GM12878 (cell line): ENCODE measurements around the gene GNPTAB. TPM values are rescaled to one million over a fixed set of nuclear protein-coding genes. Genes with fewer than 3 reads are reported as not detected.

Experiments
- ATAC-seq: fragments of 200-7000 bp; cut with Tn5 transposase; 3 replicates; pipeline ENCODE4 v1.9.1; 2020; ENCODE audit warnings: mild to moderate bottlenecking, moderate library complexity
- BruUV-seq: library from RNA; stranded (reverse); fragments of 400-500 nt; replicated peaks from 2 replicates; lab custom pipeline; 2021; lab: Mats Ljungman, UMichigan
- CTCF ChIA-PET: fragments of 300-600 bp; sonication (Branson Sonifier 250); formaldehyde crosslinking; extraction: SDS; loops from one replicate; lab custom pipeline; 2021; ENCODE audit warnings: inconsistent platforms; lab: Yijun Ruan, JAX
- POLR2A ChIA-PET: fragments of 350-600 bp; formaldehyde crosslinking; extraction: SDS; loops from one replicate; lab custom pipeline; 2021; ENCODE audit warnings: inconsistent platforms; lab: Charles Lee
- RAD21 ChIA-PET: fragments of 300-600 bp; sonication (Branson Sonifier 250); formaldehyde crosslinking; loops from one replicate; lab custom pipeline; 2023; ENCODE audit warnings: antibody characterized with exemption; ENCODE audit not compliant: unreplicated experiment; lab: Charles Lee
- SMC1A ChIA-PET: fragments of 300-600 bp; sonication (Branson Sonifier 250); formaldehyde crosslinking; loops from one replicate; lab custom pipeline; 2023; ENCODE audit not compliant: unreplicated experiment, uncharacterized antibody; lab: Charles Lee
- DNase-seq: peaks from one replicate; pipeline ENCODE4 v3.0.0-alpha.2; 2011; ENCODE audit warnings: low read depth, low spot score
- FAIRE-seq: peaks from 3 replicates; lab custom pipeline; 2011; peaks lifted over from hg19 to GRCh38; lab: Jason Lieb, UNC
- H2AFZ ChIP-seq: 2 replicates; pipeline ENCODE4 v1.6.0; 2011; ENCODE audit warnings: low read depth, low read length, control low read depth; ENCODE audit not compliant: control insufficient read depth
- H3K27ac ChIP-seq: 2 replicates; pipeline ENCODE4 v1.5.1; 2011; ENCODE audit warnings: control low read depth; ENCODE audit not compliant: control insufficient read depth, insufficient read depth
- H3K27me3 ChIP-seq, 2 experiments: replicated peaks in 1 of 2; 2 replicates each; pipeline versions ENCODE4 v1.6.0 to v1.6.1; 2011; ENCODE audit warnings: low read length in 1 of 2; ENCODE audit not compliant: control insufficient read depth in 2 of 2, insufficient read depth in 2 of 2
- H3K36me3 ChIP-seq, 2 experiments: 2 replicates each; pipeline ENCODE4 v1.5.1; 2011; ENCODE audit warnings: low read length in 1 of 2; ENCODE audit not compliant: control insufficient read depth in 2 of 2, insufficient read depth in 2 of 2
- H3K4me1 ChIP-seq: 2 replicates; pipeline ENCODE4 v1.6.1; 2011; ENCODE audit warnings: mild to moderate bottlenecking, low read length, moderate library complexity, mixed read lengths; ENCODE audit not compliant: control insufficient read depth, insufficient read depth
- H3K4me2 ChIP-seq: 2 replicates; pipeline ENCODE4 v1.6.0; 2011; ENCODE audit warnings: control low read depth; ENCODE audit not compliant: control insufficient read depth, insufficient read depth
- H3K4me3 ChIP-seq: fragments of 200-600 bp; sonication (generic); 2 replicates; pipeline ENCODE4 v1.5.1; 2016
- H3K79me2 ChIP-seq: 2 replicates; pipeline ENCODE4 v1.6.0; 2011; ENCODE audit warnings: low read length; ENCODE audit not compliant: control insufficient read depth, insufficient read depth
- H3K9ac ChIP-seq: 2 replicates; pipeline ENCODE4 v1.8.0; 2011; ENCODE audit warnings: low read length, control low read depth, mixed read lengths; ENCODE audit not compliant: control insufficient read depth, insufficient read depth
- H3K9me3 ChIP-seq: replicated peaks from 3 replicates; pipeline ENCODE4 v1.5.1; 2011; ENCODE audit warnings: mild to moderate bottlenecking, low read length; ENCODE audit not compliant: control insufficient read depth, insufficient read depth
- H4K20me1 ChIP-seq: 2 replicates; pipeline ENCODE4 v1.6.0; 2011; ENCODE audit not compliant: control insufficient read depth, insufficient read depth
- BACH1 ChIP-seq: fragments of 450-650 bp; IDR thresholded peaks from 2 replicates; pipeline ENCODE4 v1.6.1; 2017; ENCODE audit warnings: mild to moderate bottlenecking, borderline replicate concordance
- BCL3 ChIP-seq: IDR thresholded peaks from 2 replicates; pipeline ENCODE4 v1.6.1; 2011; ENCODE audit warnings: borderline replicate concordance, low read depth, mild to moderate bottlenecking, moderate library complexity, low read length; ENCODE audit not compliant: insufficient read depth, poor library complexity, severe bottlenecking
- CHD2 ChIP-seq: IDR thresholded peaks from 2 replicates; pipeline ENCODE4 v1.6.1; 2011; ENCODE audit warnings: low read depth, low read length, improper control_type of control experiment, borderline replicate concordance
- ESRRA ChIP-seq: IDR thresholded peaks from 2 replicates; pipeline ENCODE4 v1.6.1; 2012; ENCODE audit warnings: mild to moderate bottlenecking, low read length, improper control_type of control experiment
- FOXK2 ChIP-seq: fragments of 450-650 bp; IDR thresholded peaks from 2 replicates; pipeline ENCODE4 v1.6.1; 2017; ENCODE audit warnings: mild to moderate bottlenecking, moderate library complexity
- NR2C2 ChIP-seq: IDR thresholded peaks from 2 replicates; pipeline ENCODE4 v1.6.1; 2011; ENCODE audit warnings: borderline replicate concordance, low read depth; ENCODE audit not compliant: control insufficient read depth, insufficient read length
- SMAD1 ChIP-seq: fragments of 450-650 bp; IDR thresholded peaks from 2 replicates; pipeline ENCODE4 v1.6.1; 2018; ENCODE audit warnings: mild to moderate bottlenecking, low read depth; ENCODE audit not compliant: partially characterized antibody
- TAF1 ChIP-seq: IDR thresholded peaks from 2 replicates; pipeline ENCODE4 v1.6.1; 2011; ENCODE audit warnings: mild to moderate bottlenecking, low read depth, low read length, borderline replicate concordance
- TARDBP ChIP-seq: IDR thresholded peaks from 2 replicates; pipeline ENCODE4 v1.6.1; 2016; ENCODE audit warnings: borderline replicate concordance
- YBX1 ChIP-seq: fragments of 450-650 bp; IDR thresholded peaks from 2 replicates; pipeline ENCODE4 v1.6.1; 2016; ENCODE audit warnings: antibody characterized with exemption
- ZSCAN29 ChIP-seq: fragments of 450-650 bp; IDR thresholded peaks from 2 replicates; pipeline ENCODE4 v1.6.1; 2017; ENCODE audit warnings: mild to moderate bottlenecking, moderate library complexity
- WGBS: methylation state at CpG from one replicate; pipeline ENCODE4 v1.1.6; 2016; ENCODE audit warnings: low lambda C conversion rate; ENCODE audit not compliant: insufficient replicate concordance, insufficient coverage; ENCODE audit errors: missing lambda C conversion rate; 5-methylcytosine and 5-hydroxymethylcytosine counted together
- in situ Hi-C: fragments of 300-500 bp; cut with MboI; formaldehyde crosslinking; loops from 9 replicates; pipeline ENCODE4 v1.14.3; 2018; ENCODE audit warnings: mixed read lengths
- intact Hi-C: fragments of 100-400 bp; cut with micrococcal nuclease; formaldehyde crosslinking; loops from one replicate; pipeline ENCODE4 v1.14.2; 2022; ENCODE audit not compliant: unreplicated experiment
- polyA plus RNA-seq, 11 experiments: library from polyadenylated mRNA; depleted of rRNA in 4 of 11; unstranded in 6 of 11; stranded (reverse) in 5 of 11; fragments of >200 nt; fragmentation: Nextera tagmentation in 4 of 11; fragmentation: Illumina TruSeq in 1 of 11; extraction: Ambion mirVana in 4 of 11; extraction: Trizol in 1 of 11; gene quantifications; 1 replicate in 1 of 11; 2 replicates in 10 of 11; pipeline versions ENCODE4 v1.2.1 to v1.2.3, GENCODE V29; 2011 to 2016; ENCODE audit warnings: inconsistent platforms in 2 of 11, missing spikeins in 2 of 11, low read depth in 1 of 11
- total RNA-seq, 4 experiments: library from RNA; depleted of rRNA in 3 of 4; stranded (reverse); fragments of >200 nt in 3 of 4; fragmentation: Illumina TruSeq in 1 of 4; extraction: Trizol in 1 of 4; gene quantifications; 2 replicates each; pipeline versions ENCODE4 v1.2.1 to v1.2.3, GENCODE V29; 2013 to 2021
- TF ChIP-seq, protein P1 (sequence below): fragments of 450-650 bp; IDR thresholded peaks from 2 replicates; pipeline ENCODE4 v1.6.1; 2017; ENCODE audit warnings: mild to moderate bottlenecking, low read depth, inconsistent platforms; ENCODE audit not compliant: poor library complexity, severe bottlenecking
- TF ChIP-seq, protein P2 (sequence below), 3 experiments: IDR thresholded peaks in 2 of 3; conservative IDR thresholded peaks in 1 of 3; 2 replicates each; pipeline ENCODE4 v1.5.1; 2011; ENCODE audit warnings: low read depth in 3 of 3, low read length in 3 of 3, mild to moderate bottlenecking in 3 of 3, control low read depth in 2 of 3, moderate library complexity in 2 of 3, inconsistent platforms in 1 of 3, mixed read lengths in 1 of 3; ENCODE audit not compliant: control insufficient read depth in 2 of 3, insufficient read depth in 1 of 3; ENCODE audit errors: extremely low read depth in 1 of 3

The GNPTAB gene
- total and polyA plus RNA-seq, 10 of the 15 experiments (the other 5 are each of a cell fraction or from before 2014, with no cell fraction given): 9.8 to 38.9 (median 35.3) TPM

DNA sequence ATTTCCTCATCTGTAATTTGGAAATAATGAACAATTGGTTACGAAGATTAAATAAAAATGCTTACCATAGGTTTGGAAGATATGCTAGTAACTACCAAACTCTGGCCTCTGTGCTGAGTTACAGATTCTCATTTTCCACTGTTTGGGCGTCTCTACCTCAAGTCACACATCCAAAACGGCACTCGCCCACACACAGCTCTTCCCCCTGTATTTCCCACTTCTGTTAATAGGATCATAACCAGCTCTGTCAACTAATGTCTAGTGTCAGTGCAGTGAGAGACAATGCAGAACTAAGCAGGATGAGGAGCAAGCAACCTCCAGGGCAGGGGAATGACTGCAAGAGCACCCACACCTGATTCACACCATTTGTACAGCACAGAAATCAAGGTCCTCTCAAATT is 80.6 kb downstream of the GNPTAB start:
- intact Hi-C loops (no loop called here), in situ Hi-C loops (no loop called here)
- H3K4me3 ChIP-seq: no peak overlapping the region
- no peak overlapping the region for H3K9ac ChIP-seq
- TF ChIP-seq FOXK2: no peak
- no peak for TF ChIP-seq BCL3
- TF ChIP-seq ESRRA: no peak
- no peak for TF ChIP-seq ZSCAN29
- TF ChIP-seq SMAD1: no peak
- no peak for TF ChIP-seq TARDBP
- POLR2A ChIA-PET: no interaction called here
- H3K36me3 ChIP-seq: peaks cover 3 to 18% of the 10 kb centered on the region in 2 experiments
- no peak overlapping the region for H2AFZ ChIP-seq
- no peaks in the 10 kb centered on the region for H3K27me3 ChIP-seq
- no peak overlapping the region for H3K27ac ChIP-seq
- 99% methylated on average over 4 of the region's 4 CpGs for WGBS
- BruUV-seq: no TSS peak
- H3K4me2 ChIP-seq: no peak overlapping the region
- no peak for DNase-seq
- no peaks in the 10 kb centered on the region for H3K4me1 ChIP-seq
- ATAC-seq: no peak
- CTCF ChIA-PET: interaction anchor here (1.0 kb wide), 2 partner anchors 12 to 18 kb away, joined by 3 read pairs; no protein-coding TSS in a partner anchor
- FAIRE-seq: no peak
- no peaks in the 10 kb centered on the region for H3K9me3 ChIP-seq
- SMC1A ChIA-PET: no interaction called here
- H3K79me2 ChIP-seq: no peaks in the 10 kb centered on the region
- RAD21 ChIA-PET: no interaction called here
- no peaks in the 10 kb centered on the region for H4K20me1 ChIP-seq

DNA sequence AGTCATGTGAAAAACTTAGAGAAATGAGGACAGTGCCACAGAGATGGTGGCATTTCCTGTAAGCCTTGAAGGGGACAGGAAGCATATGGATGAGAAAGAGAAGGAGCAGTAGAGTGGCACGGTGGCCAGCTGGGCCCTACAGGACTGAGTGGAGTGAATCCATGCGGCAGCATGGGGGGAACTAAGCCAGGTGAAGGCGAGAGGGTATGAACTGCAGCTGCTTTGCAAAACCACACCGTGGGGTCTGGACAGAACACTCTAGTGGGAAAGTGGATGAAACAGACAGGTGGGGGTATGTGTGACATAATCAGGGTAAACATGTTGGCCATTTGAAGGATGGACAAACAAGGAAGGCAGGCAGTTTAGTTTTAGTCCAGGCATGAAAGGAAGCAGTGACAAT is 81.1 kb downstream of the GNPTAB start:
- intact Hi-C loops: no loop called here
- TF ChIP-seq NR2C2 (no peak), YBX1 (no peak), TAF1 (no peak), CHD2 (no peak), BACH1 (no peak)
- TF ChIP-seq, protein P1, sequence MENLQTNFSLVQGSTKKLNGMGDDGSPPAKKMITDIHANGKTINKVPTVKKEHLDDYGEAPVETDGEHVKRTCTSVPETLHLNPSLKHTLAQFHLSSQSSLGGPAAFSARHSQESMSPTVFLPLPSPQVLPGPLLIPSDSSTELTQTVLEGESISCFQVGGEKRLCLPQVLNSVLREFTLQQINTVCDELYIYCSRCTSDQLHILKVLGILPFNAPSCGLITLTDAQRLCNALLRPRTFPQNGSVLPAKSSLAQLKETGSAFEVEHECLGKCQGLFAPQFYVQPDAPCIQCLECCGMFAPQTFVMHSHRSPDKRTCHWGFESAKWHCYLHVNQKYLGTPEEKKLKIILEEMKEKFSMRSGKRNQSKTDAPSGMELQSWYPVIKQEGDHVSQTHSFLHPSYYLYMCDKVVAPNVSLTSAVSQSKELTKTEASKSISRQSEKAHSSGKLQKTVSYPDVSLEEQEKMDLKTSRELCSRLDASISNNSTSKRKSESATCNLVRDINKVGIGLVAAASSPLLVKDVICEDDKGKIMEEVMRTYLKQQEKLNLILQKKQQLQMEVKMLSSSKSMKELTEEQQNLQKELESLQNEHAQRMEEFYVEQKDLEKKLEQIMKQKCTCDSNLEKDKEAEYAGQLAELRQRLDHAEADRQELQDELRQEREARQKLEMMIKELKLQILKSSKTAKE: no peak
- TF ChIP-seq, protein P2, sequence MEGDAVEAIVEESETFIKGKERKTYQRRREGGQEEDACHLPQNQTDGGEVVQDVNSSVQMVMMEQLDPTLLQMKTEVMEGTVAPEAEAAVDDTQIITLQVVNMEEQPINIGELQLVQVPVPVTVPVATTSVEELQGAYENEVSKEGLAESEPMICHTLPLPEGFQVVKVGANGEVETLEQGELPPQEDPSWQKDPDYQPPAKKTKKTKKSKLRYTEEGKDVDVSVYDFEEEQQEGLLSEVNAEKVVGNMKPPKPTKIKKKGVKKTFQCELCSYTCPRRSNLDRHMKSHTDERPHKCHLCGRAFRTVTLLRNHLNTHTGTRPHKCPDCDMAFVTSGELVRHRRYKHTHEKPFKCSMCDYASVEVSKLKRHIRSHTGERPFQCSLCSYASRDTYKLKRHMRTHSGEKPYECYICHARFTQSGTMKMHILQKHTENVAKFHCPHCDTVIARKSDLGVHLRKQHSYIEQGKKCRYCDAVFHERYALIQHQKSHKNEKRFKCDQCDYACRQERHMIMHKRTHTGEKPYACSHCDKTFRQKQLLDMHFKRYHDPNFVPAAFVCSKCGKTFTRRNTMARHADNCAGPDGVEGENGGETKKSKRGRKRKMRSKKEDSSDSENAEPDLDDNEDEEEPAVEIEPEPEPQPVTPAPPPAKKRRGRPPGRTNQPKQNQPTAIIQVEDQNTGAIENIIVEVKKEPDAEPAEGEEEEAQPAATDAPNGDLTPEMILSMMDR (IDR thresholded peaks at IDR 0.05 in 2 of 3, conservative IDR thresholded peaks at IDR 0.05 in 1 of 3; ENCODE audit: control insufficient read depth in 2 of 3, extremely low read depth in 1 of 3, insufficient read depth in 1 of 3, low read depth in 3 of 3, low read length in 3 of 3): no peak

More for the DNA sequence above, 81.1 kb downstream of the GNPTAB start:
- no peaks in the 10 kb centered on the region for H3K79me2 ChIP-seq
- FAIRE-seq (no peak), DNase-seq (no peak), ATAC-seq (no peak)
- in situ Hi-C loops: no loop called here
- no peak overlapping the region for H3K27ac ChIP-seq
- H3K9me3 ChIP-seq: no peaks in the 10 kb centered on the region
- no peak overlapping the region for H2AFZ ChIP-seq
- no peaks in the 10 kb centered on the region for H3K27me3 ChIP-seq
- H3K4me1 ChIP-seq: peaks cover under 1% of the 10 kb centered on the region; the same call in 1 of the 2 replicates
- WGBS: 83% methylated on average over 4 of the region's 4 CpGs
- peaks cover 3 to 18% of the 10 kb centered on the region in 2 experiments for H3K36me3 ChIP-seq
- ChIA-PET SMC1A (no interaction called here), RAD21 (no interaction called here), POLR2A (no interaction called here), CTCF (interaction anchor here (1.0 kb wide), 2 partner anchors 13 to 19 kb away, joined by 3 read pairs; no protein-coding TSS in a partner anchor)
- no peaks in the 10 kb centered on the region for H4K20me1 ChIP-seq
- no peak overlapping the region for H3K4me2 ChIP-seq
- no peak overlapping the region for H3K4me3 ChIP-seq
- no peak overlapping the region for H3K9ac ChIP-seq
- no TSS peak for BruUV-seq
